ENCODE results near the gene ADAM19.

ADAM19 gene

GRCh38 chr5:157563373-157563928, 12.1 kb downstream of the ADAM19 start:
- DNase-seq (ENCODE audit: low read depth), result no peak

GRCh38 chr5:157562111-157562581, 13.4 kb downstream of the ADAM19 start:
- no peak for DNase-seq (ENCODE audit: low read depth)

- DNase-seq (ENCODE audit: low read depth), result no peak
Measured at GRCh38 chr5:157561110-157561509, 14.5 kb downstream of the ADAM19 start.

GRCh38 chr5:157559301-157559700, 16.3 kb downstream of the ADAM19 start:
- no peak for DNase-seq (ENCODE audit: low read depth)

- no peak for DNase-seq (ENCODE audit: low read depth)
Measured at GRCh38 chr5:157558681-157559080, 16.9 kb downstream of the ADAM19 start.

- DNase-seq (ENCODE audit: low read depth), result no peak
Measured at GRCh38 chr5:157558041-157558595, 17.5 kb downstream of the ADAM19 start.

- no peak for DNase-seq (ENCODE audit: low read depth)
Measured at GRCh38 chr5:157556615-157557418, 18.8 kb downstream of the ADAM19 start.

- no peak for DNase-seq (ENCODE audit: low read depth)
Measured at GRCh38 chr5:157555037-157555640, 20.4 kb downstream of the ADAM19 start.

- DNase-seq (ENCODE audit: low read depth), result no peak
Measured at GRCh38 chr5:157554179-157555036, 21.2 kb downstream of the ADAM19 start.

- no peak for DNase-seq (ENCODE audit: low read depth)
Measured at GRCh38 chr5:157552650-157553049, 22.9 kb downstream of the ADAM19 start.

- no peak for DNase-seq (ENCODE audit: low read depth)
Measured at GRCh38 chr5:157550663-157551062, 24.9 kb downstream of the ADAM19 start.

GRCh38 chr5:157549954-157550549, 25.5 kb downstream of the ADAM19 start:
- no peak for DNase-seq (ENCODE audit: low read depth)

GRCh38 chr5:157549283-157549629, 26.3 kb downstream of the ADAM19 start:
- DNase-seq (ENCODE audit: low read depth), result no peak

GRCh38 chr5:157548513-157549282, 26.9 kb downstream of the ADAM19 start:
- no peak for DNase-seq (ENCODE audit: low read depth)

GRCh38 chr5:157547941-157548512, 27.5 kb downstream of the ADAM19 start:
- no peak for DNase-seq (ENCODE audit: low read depth)

- DNase-seq (ENCODE audit: low read depth), result no peak
Measured at GRCh38 chr5:157546456-157547100, 29.0 kb downstream of the ADAM19 start.

- no peak for DNase-seq (ENCODE audit: low read depth)
Measured at GRCh38 chr5:157545610-157546310, 29.8 kb downstream of the ADAM19 start.

- no peak for DNase-seq (ENCODE audit: low read depth)
Measured at GRCh38 chr5:157544623-157544989, 31.0 kb downstream of the ADAM19 start.

GRCh38 chr5:157543825-157544622, 31.6 kb downstream of the ADAM19 start:
- no peak for DNase-seq (ENCODE audit: low read depth)
